Breast epithelium (tissue), 4 donors: ENCODE results near the gene LRG1. TPM values are rescaled to one million over a fixed set of nuclear protein-coding genes. Genes with fewer than 3 reads are reported as not detected.
A peak's percentile ranks its signal among the peaks of the same experiment; 100 is the strongest.

Experiments
- DNase-seq, 2 donors: peaks; one replicate each; pipeline ENCODE4 v3.0.0-alpha.2; 2019; ENCODE audit warnings: low spot score in 2 of 2
- H3K27ac ChIP-seq, 2 donors: fragments of 200-600 bp; sonication (generic) in 1 of 2; one replicate each; pipeline ENCODE4 v1.5.1; 2016 to 2019; ENCODE audit warnings: mild to moderate bottlenecking in 1 of 2
- H3K27me3 ChIP-seq, 2 donors: fragments of 200-600 bp; sonication (generic) in 1 of 2; one replicate each; pipeline versions ENCODE4 v1.5.1 to v1.6.0; 2017 to 2019; ENCODE audit warnings: control low read depth in 1 of 2, mild to moderate bottlenecking in 1 of 2
- H3K36me3 ChIP-seq: fragments of 200-600 bp; one replicate; pipeline ENCODE4 v1.5.1; 2019
- H3K4me1 ChIP-seq, 2 donors: fragments of 200-600 bp; sonication (generic); one replicate each; pipeline ENCODE4 v1.5.1; 2016 to 2019; ENCODE audit warnings: control low read depth in 1 of 2
- H3K4me3 ChIP-seq, 3 donors: fragments of 200-600 bp; sonication (generic); 1 replicate in 2 of 3; 2 replicates in 1 of 3; pipeline ENCODE4 v1.5.1; 2016 to 2019; ENCODE audit warnings: mild to moderate bottlenecking in 3 of 3, moderate library complexity in 2 of 3
- H3K9me3 ChIP-seq, 2 donors: fragments of 200-600 bp; sonication (generic) in 1 of 2; one replicate each; pipeline ENCODE4 v1.5.1; 2016 to 2019; ENCODE audit warnings: control low read depth in 1 of 2
- POLR2A ChIP-seq: fragments of 450-650 bp; IDR thresholded peaks from one replicate; pipeline ENCODE4 v1.6.1; 2016; ENCODE audit warnings: antibody characterized with exemption, mild to moderate bottlenecking, moderate library complexity
- POLR2AphosphoS5 ChIP-seq, 3 donors: sonication (generic); formaldehyde crosslinking; IDR thresholded peaks; one replicate each; pipeline ENCODE4 v1.6.1; 2017; ENCODE audit warnings: antibody characterized with exemption in 3 of 3
- intact Hi-C: fragments of 100-400 bp; cut with DNase I; formaldehyde crosslinking; loops from one replicate; pipeline ENCODE4 v1.15.1; 2023; ENCODE audit warnings: low total_unique reads
- total RNA-seq, 3 donors: library from RNA; depleted of rRNA; stranded (reverse); fragments of >200 nt; gene quantifications; one replicate each; pipeline ENCODE4 v1.1.0, GENCODE V29; 2016
- TF ChIP-seq, protein P1 (sequence below), 3 donors: fragments of 450-650 bp; IDR thresholded peaks; one replicate each; pipeline ENCODE4 v1.5.1; 2016 to 2017; ENCODE audit warnings: antibody characterized with exemption in 3 of 3, mild to moderate bottlenecking in 3 of 3, moderate library complexity in 3 of 3

The LRG1 gene
- total RNA-seq, 3 donors from 2014 or later = 0.64 to 14.7 (median 5.7) TPM

DNA sequence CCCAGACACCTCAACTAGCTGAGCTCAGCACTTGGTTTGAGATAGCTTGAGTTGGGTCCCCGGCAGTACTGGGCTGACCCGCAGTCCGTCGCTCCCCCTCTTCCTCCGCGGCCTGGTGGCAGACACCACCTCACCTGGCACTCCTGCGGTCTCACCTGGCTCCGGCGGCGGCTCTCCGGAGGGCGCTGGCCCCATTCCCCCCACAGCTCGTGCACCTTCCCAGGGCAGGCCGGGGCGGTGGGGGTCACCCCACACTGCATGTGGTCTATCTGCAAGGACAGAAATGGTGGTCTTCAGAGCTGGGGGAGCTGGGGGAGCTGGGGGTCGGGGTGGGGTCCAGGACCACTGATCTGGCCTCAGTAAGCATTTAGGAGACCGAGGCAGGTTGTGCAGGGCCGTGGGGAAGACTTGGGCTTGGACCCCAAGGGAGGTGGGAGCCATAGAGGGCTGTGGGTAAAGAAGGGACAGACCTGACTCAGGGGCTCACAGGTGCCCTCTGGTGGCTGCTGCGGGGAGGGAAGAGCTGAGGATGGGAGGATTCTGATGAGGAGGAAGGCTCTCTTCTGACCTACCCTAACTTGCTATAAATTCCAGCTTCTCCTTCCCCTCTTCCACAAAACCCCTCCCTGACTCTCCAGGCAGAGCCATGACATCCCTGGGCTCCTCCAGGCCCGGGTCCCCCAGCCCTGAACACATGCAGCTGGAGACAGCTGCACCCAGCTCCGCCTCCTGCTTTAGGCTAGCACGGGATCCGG is 14.9 kb downstream of the LRG1 start:
- intact Hi-C loops = no loop called here

DNA sequence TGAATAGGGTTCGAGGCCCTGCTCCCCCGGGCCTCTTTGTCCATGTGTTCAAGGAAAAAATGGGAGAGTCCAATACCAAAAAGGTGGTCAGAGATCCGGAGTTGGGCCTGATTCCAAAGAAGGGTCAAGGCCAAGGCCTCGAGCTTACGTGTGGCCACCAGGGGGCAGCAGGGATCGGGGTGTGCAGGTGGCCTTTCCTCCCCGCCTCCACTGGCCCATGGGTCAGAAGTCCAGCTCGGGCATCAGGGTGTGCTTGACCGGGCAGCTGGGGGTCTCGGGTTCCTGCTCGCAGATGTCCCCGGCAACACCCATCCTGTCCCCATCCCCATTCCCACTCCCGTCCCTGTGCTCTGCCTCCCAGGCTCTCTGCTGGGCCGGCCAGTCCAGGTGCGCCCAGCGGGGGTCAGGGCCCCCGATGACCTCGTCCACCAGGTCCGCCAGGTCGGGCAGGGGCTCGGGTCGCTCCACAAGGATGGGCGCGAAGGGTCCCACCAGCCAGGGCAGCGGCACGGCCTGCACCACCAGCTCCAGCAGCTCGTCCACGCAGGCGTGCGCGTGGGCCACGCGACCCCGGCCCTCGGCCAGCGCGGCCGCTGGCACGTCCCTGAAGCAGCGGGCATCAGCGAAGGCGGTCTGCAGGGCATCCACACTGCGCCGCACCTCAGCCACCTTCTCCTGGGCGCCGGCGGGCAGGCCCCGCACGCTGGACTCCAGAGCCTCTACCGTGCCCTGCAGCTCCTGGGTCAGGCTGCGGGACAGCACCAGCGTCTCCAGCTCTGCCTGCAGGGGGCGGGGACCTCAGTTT is 16.3 kb downstream of the LRG1 start:
- Histone ChIP-seq H3K4me1 (peaks cover 7 to 10% of the 10 kb centered on the region in 2 donors), H3K27me3 (no peaks in the 10 kb centered on the region), H3K9me3 (no peaks in the 10 kb centered on the region), H3K36me3 (no peaks in the 10 kb centered on the region), H3K4me3 (no peak overlapping the region), H3K27ac (no peak overlapping the region)
- intact Hi-C loops = no loop called here
- TF ChIP-seq POLR2AphosphoS5 (IDR thresholded peaks at IDR 0.05) (no peak), POLR2A (no peak)
- TF ChIP-seq, protein P1, sequence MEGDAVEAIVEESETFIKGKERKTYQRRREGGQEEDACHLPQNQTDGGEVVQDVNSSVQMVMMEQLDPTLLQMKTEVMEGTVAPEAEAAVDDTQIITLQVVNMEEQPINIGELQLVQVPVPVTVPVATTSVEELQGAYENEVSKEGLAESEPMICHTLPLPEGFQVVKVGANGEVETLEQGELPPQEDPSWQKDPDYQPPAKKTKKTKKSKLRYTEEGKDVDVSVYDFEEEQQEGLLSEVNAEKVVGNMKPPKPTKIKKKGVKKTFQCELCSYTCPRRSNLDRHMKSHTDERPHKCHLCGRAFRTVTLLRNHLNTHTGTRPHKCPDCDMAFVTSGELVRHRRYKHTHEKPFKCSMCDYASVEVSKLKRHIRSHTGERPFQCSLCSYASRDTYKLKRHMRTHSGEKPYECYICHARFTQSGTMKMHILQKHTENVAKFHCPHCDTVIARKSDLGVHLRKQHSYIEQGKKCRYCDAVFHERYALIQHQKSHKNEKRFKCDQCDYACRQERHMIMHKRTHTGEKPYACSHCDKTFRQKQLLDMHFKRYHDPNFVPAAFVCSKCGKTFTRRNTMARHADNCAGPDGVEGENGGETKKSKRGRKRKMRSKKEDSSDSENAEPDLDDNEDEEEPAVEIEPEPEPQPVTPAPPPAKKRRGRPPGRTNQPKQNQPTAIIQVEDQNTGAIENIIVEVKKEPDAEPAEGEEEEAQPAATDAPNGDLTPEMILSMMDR (IDR thresholded peaks at IDR 0.05) = peak in 2 of 3 donors; percentile 25 to 28
- no peak for DNase-seq

More for the DNA sequence above, 14.9 kb downstream of the LRG1 start:
- H3K27me3 ChIP-seq = no peaks in the 10 kb centered on the region
- no peak overlapping the region for H3K27ac ChIP-seq
- DNase-seq = no peak
- no peaks in the 10 kb centered on the region for H3K36me3 ChIP-seq
- TF ChIP-seq POLR2AphosphoS5 (IDR thresholded peaks at IDR 0.05) = no peak
- TF ChIP-seq, protein P1 (IDR thresholded peaks at IDR 0.05) = peak in 2 of 3 donors; percentile 31 to 38
- H3K4me3 ChIP-seq = no peak overlapping the region
- H3K9me3 ChIP-seq = no peaks in the 10 kb centered on the region
- H3K4me1 ChIP-seq = no peaks in the 10 kb centered on the region

DNA sequence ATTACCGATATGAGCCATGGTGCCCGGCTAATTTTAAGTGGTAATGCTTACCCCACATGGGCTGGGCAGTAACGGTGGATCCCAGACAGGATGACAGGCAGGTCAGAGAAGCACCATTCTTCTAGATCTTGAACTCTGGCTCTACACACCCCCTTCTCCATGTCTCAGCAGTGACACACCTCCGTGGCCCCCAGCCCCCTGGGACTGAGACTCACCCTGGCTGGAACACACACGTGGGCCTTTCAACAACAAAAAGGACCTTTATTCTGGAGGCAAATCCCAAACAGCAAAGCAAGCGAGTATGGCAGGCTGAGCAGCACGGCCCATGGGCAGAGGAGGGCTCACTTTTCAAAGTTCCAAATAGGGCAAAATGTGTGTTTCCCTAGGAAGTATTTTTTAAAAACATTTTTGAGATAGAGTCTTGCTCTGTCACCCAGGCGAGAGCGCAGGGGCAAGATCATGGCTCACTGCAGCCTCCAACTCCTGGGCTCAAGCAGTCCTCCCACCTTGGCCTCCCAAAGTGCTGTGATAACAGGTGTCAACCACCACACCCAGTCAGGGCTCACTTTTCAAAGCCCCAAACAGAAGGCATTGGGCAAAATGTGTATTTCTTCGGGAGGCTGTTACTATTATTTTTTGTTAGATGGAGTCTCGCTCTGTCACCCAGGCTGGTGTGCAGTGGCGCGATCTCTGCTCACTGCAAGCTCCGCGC is 17.4 kb downstream of the LRG1 start:
- Histone ChIP-seq H3K36me3 (no peaks in the 10 kb centered on the region), H3K4me1 (peaks cover 7 to 10% of the 10 kb centered on the region in 2 donors), H3K27ac (no peak overlapping the region), H3K4me3 (no peak overlapping the region), H3K9me3 (no peaks in the 10 kb centered on the region), H3K27me3 (no peaks in the 10 kb centered on the region)
- no peak for DNase-seq
- intact Hi-C loops = no loop called here
- no peak for TF ChIP-seq POLR2A
- TF ChIP-seq, protein P1 (IDR thresholded peaks at IDR 0.05) = no peak
- TF ChIP-seq POLR2AphosphoS5 (IDR thresholded peaks at IDR 0.05) = no peak

DNA sequence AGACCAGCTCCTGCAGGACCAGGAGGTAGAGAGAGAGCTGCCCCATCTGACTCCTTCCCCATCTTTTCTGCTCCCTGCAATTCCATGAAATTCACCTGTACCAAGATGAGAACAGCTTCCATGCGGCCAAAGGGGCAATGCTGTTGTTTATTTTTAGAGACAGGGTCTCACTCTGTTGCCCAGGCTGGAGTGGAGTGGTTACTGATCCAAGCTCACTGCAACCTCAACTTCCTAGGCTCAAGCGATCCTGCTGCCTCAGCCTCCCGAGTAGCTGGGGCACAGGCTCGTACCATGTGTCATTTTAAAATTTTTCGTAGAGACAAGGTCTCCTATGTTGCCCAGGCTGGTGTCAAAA is 18.0 kb downstream of the LRG1 start:
- no peak for DNase-seq
- H3K36me3 ChIP-seq = no peaks in the 10 kb centered on the region
- intact Hi-C loops = no loop called here
- no peaks in the 10 kb centered on the region for H3K9me3 ChIP-seq
- peaks cover 7 to 10% of the 10 kb centered on the region in 2 donors for H3K4me1 ChIP-seq
- no peak overlapping the region for H3K27ac ChIP-seq
- no peaks in the 10 kb centered on the region for H3K27me3 ChIP-seq
- H3K4me3 ChIP-seq = no peak overlapping the region
- TF ChIP-seq, protein P1 (IDR thresholded peaks at IDR 0.05) = no peak
- no peak for TF ChIP-seq POLR2A
- TF ChIP-seq POLR2AphosphoS5 (IDR thresholded peaks at IDR 0.05) = no peak
